PFSK-1 (cell line): ENCODE measurements around the gene PCP2.

Experiments used
- FOXP2 ChIP-seq: optimal IDR thresholded peaks from 2 replicates; pipeline ENCODE3; 2011; ENCODE audit warnings: borderline replicate concordance, control low read depth, inconsistent platforms; ENCODE audit not compliant: insufficient read depth; ENCODE audit errors: extremely low read length, extremely low read depth
- POLR2AphosphoS5 ChIP-seq: IDR thresholded peaks from 2 replicates; pipeline ENCODE4 v1.6.1; 2012; ENCODE audit warnings: low read depth, mild to moderate bottlenecking, control low read depth, low read length, moderate library complexity
- SIN3A ChIP-seq: IDR thresholded peaks from 2 replicates; pipeline ENCODE4 v1.6.1; 2012; ENCODE audit warnings: mild to moderate bottlenecking, low read length, moderate library complexity, borderline replicate concordance; ENCODE audit not compliant: insufficient read depth
- TAF1 ChIP-seq: IDR thresholded peaks from 2 replicates; pipeline ENCODE4 v1.6.1; 2012; ENCODE audit warnings: low read length, control low read depth, borderline replicate concordance; ENCODE audit not compliant: insufficient read depth
- TF ChIP-seq, protein P1 (sequence below), 2 experiments: IDR thresholded peaks; 2 replicates each; pipeline versions ENCODE4 v1.6.1 to v1.8.0; 2011 to 2012; ENCODE audit warnings: low read depth in 2 of 2, low read length in 2 of 2, control low read depth in 1 of 2, inconsistent platforms in 1 of 2, mild to moderate bottlenecking in 1 of 2, moderate library complexity in 1 of 2; ENCODE audit not compliant: insufficient read depth in 1 of 2

PCP2 gene

DNA sequence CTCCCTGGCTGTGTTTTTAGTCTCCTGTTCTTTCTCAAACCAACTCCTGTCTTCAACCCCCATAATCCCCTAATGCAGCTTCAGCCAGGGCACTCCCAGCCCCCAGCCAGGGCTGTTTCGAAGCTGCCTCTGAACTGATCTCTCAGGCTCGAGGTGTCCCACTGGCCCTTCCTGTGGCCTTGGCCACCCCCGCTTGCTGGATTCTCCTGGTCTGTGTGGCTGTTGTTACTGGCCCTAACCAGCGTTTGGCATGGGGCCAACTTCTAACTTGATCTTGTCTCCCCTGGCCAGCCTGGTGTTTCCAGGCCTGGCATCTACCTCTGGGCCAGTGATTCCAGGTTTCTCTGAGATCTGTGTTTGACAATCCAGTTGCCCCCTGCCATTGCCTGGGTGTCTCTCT is 15.2 kb downstream of the PCP2 start:
- TF ChIP-seq FOXP2 (no peak), TAF1 (no peak), SIN3A (no peak), POLR2AphosphoS5 (no peak)
- TF ChIP-seq, protein P1, sequence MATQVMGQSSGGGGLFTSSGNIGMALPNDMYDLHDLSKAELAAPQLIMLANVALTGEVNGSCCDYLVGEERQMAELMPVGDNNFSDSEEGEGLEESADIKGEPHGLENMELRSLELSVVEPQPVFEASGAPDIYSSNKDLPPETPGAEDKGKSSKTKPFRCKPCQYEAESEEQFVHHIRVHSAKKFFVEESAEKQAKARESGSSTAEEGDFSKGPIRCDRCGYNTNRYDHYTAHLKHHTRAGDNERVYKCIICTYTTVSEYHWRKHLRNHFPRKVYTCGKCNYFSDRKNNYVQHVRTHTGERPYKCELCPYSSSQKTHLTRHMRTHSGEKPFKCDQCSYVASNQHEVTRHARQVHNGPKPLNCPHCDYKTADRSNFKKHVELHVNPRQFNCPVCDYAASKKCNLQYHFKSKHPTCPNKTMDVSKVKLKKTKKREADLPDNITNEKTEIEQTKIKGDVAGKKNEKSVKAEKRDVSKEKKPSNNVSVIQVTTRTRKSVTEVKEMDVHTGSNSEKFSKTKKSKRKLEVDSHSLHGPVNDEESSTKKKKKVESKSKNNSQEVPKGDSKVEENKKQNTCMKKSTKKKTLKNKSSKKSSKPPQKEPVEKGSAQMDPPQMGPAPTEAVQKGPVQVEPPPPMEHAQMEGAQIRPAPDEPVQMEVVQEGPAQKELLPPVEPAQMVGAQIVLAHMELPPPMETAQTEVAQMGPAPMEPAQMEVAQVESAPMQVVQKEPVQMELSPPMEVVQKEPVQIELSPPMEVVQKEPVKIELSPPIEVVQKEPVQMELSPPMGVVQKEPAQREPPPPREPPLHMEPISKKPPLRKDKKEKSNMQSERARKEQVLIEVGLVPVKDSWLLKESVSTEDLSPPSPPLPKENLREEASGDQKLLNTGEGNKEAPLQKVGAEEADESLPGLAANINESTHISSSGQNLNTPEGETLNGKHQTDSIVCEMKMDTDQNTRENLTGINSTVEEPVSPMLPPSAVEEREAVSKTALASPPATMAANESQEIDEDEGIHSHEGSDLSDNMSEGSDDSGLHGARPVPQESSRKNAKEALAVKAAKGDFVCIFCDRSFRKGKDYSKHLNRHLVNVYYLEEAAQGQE (IDR thresholded peaks at IDR 0.05; ENCODE audit: insufficient read depth in 1 of 2, low read depth in 2 of 2, low read length in 2 of 2), result no peak

DNA sequence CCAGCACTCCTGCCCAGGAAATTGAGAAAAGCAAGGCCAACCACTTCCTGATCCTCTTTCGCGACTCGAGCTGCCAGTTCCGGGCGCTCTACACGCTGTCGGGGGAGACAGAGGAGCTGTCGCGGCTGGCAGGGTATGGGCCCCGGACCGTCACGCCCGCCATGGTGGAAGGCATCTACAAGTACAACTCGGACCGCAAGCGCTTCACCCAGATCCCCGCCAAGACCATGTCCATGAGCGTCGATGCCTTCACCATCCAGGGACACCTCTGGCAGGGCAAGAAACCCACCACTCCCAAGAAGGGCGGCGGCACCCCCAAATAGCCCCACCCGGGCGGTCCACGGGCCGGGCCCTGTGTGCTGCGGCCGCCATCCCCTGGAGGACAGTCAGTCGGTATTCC is 15.8 kb downstream of the PCP2 start:
- TF ChIP-seq, protein P1 (IDR thresholded peaks at IDR 0.05; ENCODE audit: insufficient read depth in 1 of 2, low read depth in 2 of 2, low read length in 2 of 2), result no peak
- TF ChIP-seq POLR2AphosphoS5, result no peak
- TF ChIP-seq FOXP2, result no peak
- no peak for TF ChIP-seq SIN3A
- TF ChIP-seq TAF1, result no peak

DNA sequence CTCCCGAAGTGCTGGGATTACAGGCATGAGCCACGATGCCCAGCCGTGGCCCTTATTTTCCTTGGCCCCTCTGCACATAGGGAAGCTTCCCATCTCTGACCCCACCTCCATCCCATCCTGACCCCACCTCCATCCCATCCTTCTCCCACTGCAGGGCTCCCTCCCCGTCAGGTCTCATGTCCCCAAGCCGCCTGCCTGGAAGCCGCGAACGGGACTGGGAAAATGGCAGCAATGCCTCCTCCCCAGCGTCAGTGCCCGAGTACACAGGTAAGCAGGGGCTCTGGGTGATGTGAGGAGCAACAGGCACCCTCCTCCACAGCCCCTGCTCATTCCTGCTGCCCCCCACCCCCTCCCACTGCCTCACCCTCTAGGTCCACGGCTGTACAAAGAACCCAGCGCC is 16.3 kb downstream of the PCP2 start:
- TF ChIP-seq POLR2AphosphoS5 (no peak), FOXP2 (no peak), TAF1 (no peak)
- TF ChIP-seq, protein P1 (IDR thresholded peaks at IDR 0.05; ENCODE audit: insufficient read depth in 1 of 2, low read depth in 2 of 2, low read length in 2 of 2), result no peak

DNA sequence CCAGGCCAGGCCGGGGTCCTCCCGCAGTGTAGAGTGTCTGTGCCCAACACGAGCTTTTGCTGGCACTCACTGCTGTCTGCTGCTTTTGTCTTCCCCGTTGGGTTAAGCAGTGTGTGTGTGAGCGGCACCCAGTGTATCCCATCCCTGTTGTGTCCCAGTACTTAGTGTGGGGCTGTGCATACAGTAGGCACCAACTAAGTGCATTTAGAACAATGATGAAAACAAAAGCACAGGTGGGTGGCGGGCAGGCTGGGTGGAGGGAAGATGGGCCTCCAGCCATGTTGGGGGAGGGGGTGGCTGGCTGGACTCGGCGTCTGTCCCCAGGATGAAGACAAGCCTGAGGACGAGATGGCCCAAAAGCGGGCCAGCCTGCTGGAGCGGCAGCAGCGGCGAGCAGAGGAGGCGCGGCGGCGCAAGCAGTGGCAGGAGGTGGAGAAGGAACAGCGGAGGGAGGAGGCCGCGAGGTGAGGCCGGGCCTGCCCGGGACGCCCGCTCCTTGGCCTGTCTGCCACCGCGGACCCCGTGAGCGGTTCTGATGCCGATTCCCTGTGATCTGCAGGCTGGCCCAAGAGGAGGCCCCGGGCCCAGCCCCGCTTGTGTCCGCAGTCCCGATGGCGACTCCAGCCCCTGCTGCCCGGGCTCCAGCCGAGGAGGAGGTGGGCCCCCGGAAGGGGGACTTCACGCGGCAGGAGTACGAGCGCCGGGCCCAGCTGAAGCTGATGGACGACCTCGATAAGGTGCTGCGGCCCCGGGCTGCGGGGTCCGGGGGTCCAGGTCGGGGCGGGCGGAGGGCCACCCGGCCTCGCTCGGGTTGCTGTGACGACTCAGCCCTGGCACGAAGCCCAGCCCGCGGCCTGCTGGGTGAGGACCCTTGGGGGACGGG is 18.4 kb downstream of the PCP2 start:
- TF ChIP-seq FOXP2, result no peak
- no peak for TF ChIP-seq SIN3A
- TF ChIP-seq, protein P1 (IDR thresholded peaks at IDR 0.05; ENCODE audit: insufficient read depth in 1 of 2, low read depth in 2 of 2, low read length in 2 of 2), result no peak
- no peak for TF ChIP-seq TAF1
- no peak for TF ChIP-seq POLR2AphosphoS5
